HG03558 (cell line): Measurements from ENCODE around the gene ARV1.
"Not testable (repeated sequence)": the region's sequence is repeated elsewhere in the genome, so short reads cannot be mapped to it uniquely, and the experiment has no call there.

Experiments
- ATAC-seq: cut with Tn5 transposase; IDR thresholded peaks from one replicate; pipeline ENCODE4 v1.9.1; 2021; ENCODE audit warnings: moderate number of reproducible peaks; ENCODE audit not compliant: unreplicated experiment; ENCODE audit errors: extremely low read depth

The ARV1 gene

GRCh38 chr1:231016234-231016633, 37.3 kb downstream of the ARV1 start:
- no peak for ATAC-seq

DNA sequence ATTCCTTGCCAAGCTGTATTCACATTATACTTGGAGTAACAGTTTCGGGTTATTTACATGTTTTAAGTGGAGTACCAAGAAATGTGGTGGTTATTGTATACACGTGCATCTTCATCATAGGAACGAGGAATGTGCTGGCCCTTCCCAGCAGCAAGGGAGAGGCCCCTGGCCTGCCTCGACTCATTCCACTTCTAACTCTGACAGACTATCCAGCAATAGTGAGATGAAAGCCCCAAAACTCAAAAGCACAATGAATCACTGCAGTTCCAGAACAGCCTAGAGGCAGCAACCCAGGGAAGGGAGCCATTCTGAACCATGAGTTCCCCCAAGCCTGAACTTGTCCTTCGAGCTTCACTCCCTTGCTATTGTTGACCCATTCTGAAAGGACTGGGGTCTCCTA, 38.1 kb downstream of the ARV1 start:
- ATAC-seq = no peak

DNA sequence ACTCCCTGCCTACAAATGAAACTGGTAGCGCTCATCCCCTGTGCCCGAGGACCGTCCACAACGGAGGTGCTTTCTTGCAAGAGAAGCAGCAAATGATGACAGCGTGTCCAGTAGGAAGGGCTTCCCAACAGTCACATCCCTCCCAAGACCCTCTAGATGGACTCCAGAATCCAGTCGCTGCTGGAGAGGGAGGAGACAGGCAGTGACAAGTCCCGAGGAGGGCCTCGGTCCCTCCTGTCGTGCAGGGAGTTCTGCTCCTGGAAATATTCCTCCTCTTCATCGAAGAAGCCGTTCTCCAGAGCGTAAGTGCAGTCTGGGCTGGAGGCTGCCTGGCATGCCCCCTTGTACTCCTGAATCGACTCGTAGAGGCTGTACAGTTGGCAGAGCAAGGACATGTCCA, 40.8 kb downstream of the ARV1 start:
- ATAC-seq = no peak

DNA sequence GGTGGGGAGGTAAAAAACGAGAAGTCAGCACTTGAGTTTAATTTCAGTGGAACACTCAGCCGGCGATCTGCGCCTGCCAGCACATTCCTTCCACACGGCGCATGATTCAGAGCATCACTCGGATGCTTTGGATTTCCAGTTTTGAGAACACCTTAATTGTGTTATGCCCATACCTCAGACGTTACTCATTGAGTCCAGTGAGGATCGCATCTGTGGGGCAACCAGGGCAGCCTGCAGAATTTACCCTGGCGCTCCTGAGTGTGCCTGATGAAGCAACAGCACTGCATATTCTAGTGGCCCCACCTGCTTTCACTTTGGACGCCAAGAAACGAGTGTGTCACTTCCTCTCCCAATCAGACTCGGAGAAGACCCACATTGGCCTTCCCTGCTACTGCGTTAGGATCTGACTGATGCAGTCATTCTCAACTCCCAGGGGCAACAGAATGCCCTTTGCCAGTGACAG, 41.3 kb downstream of the ARV1 start:
- ATAC-seq = no peak

DNA sequence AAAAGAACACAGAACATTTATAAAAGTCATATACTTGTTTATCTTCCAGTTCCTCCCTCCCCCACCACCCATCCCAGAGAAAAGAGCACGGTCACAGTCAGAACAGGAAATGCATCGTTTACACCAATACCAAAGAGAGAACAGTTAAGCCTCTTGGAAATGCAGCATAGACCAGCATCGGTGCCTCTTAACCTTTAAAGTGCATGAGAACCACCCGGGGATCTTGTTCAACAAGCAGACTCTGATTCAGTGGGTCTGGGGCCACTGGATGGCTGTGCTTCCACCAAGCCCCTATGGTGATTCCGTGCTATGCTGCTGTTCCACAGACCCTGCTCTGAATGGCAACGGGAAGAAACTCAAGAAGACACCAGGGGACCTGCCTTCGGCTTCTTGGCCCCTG, 41.9 kb downstream of the ARV1 start:
- no peak for ATAC-seq

DNA sequence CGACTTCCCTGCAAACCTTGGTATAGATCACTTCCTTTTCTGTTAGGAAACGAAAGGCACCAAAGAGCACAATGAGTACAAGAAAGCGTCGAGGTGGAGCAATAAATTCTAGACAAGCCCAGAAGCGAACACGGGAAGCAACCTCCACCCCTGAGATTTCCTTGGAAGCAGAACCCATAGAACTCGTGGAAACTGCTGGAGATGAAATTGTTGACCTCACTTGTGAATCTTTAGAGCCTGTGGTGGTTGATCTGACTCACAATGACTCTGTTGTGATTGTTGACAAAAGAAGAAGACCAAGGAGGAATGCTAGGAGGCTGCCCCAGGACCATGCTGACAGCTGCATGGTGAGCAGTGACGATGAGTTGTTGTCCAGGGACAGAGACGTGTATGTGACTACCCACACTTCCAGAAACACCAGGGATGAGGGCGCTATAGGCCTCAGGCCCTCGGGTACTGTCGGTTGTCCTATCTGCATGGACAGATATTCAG, 42.7 kb downstream of the ARV1 start:
- ATAC-seq = no peak

DNA sequence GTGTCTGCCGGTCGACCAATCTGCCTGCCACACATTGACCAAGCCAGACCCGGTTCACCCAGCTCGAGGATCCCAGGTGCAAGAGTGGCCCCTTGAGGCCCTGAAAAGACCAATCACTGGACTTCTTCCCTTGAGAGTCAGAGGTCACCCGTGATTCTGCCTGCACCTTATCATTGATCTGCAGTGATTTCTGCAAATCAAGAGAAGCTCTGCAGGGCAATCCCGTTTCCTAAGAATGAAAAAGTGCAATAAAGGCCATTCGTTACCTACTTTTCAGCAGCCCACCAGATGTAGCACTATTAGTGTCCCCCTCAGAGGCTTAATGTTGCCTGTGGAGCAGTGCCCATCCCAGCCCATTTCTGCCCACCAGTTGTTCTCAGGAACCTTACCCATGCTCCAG, 43.6 kb downstream of the ARV1 start:
- ATAC-seq = not testable (repeated sequence)

GRCh38 chr1:231023150-231023549, 44.3 kb downstream of the ARV1 start:
- no peak for ATAC-seq

- ATAC-seq = no peak
These were observed 47.7 kb downstream of the ARV1 start for GRCh38 chr1:231026576-231026975.

DNA sequence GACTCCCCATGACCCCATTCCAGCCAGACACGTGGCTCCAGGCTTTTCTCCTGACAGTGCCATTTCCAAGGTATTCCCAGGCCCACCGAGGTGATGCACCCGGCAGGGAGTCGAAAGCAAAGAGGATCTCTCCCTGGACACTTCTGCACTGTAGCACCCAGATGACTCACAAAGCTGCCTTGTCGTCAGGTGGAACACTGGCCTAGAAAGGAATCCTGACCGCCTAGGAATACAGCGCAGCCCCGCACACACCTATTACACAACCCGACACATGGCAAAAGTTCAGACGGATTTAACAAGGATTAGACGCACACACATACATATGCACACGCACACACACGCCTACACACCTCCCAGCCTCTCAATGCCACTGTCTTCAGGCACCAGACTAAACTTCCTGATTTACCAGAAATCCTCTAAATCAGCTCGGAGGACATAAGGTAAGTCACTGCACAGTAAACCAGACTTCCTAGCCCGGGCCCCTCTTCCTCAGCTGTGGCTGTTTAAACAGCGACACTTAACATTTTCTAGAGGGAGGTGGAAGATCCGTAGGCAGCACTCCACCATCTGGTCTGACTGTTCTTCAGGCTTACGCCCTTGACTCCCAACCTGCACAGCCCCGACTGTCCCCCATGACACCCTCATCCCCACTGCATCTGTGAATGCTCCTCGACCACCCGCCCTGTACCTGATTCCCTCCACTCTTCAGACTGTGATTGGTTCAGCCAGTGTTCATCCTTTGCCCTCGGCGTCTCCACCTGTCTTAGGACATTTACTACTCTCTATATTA, 48.4 kb downstream of the ARV1 start:
- no peak for ATAC-seq

- ATAC-seq = no peak
These were observed 49.1 kb downstream of the ARV1 start for GRCh38 chr1:231027971-231028370.

DNA sequence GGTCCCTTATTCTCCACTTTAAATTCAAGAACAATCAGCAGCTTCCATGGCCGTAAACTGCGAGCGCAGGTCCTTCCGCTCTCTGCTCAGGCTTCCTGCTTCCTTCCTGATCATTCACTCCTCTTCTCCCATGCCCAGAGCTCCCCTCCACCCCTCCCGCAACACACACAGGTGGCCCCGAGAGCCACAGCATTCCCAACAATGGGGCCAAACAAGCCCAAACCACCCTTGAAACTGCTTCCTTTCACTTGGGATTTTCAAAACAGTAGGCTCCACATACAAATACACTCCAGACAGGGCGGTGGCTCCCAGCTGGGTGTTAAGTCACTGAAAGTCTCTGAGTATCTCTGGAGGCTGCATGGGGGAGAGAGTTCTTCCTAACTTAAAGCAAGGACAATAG, 49.8 kb downstream of the ARV1 start:
- ATAC-seq = no peak

- not testable (repeated sequence) for ATAC-seq
These were observed 50.4 kb downstream of the ARV1 start for GRCh38 chr1:231029247-231029646.

DNA sequence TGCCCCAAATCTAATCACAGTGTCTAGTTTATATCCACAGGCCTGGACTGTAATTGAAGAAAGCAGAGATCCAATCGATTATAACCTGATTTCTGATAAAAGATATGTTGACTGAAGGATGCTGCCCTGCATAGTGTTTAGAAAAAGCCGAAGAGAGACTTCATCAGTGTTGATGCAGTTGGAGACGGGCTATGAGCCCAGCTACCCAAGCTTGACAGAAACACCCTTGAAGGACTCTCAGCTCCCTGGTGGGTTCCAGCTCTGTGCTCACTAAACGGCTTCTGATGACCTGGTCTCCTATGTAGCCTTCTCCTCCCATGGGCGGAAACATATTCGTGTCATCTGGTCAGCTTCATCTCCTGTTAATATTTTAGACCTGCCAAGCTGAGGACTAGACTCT, 50.9 kb downstream of the ARV1 start:
- no peak for ATAC-seq

- ATAC-seq = no peak
These were observed 54.1 kb downstream of the ARV1 start for GRCh38 chr1:231032963-231033362.

DNA sequence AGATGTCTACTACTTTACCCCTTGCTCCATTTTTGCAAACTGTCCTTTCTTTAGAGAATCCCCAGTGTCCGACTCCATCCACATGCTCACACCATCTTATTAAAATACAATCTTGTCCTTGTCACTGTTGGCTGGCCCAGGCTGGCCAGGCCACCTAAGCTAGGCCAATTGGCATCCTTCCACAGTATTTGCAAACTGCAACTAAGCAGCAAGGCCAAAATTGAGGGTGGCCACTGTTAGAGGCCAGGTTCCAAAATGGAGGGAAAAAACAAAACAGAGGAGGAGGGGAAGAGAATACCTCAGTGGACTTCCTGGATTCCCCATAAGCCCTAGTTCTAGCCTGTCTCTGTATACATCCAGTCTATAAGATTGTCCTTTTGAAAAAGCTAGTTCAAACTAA, 56.9 kb downstream of the ARV1 start:
- no peak for ATAC-seq

DNA sequence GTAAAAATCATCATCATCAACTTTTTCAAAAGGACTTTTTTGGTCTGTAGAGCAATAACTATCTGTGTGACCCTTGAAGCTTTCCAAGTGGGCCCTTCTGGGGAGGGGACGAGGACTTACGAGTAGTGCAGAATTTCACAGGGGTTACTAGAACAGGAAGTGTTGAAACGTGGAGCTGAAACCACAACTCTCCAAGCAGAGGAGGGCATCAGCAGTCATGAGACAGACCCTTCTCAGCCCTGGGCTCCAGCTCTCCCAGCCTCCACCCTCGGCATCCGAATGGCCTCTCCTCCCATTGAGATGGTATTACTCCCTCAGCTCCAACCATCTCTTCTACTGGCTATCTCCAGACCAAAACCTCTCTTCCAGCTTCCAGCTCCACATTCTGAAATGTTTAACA, 57.5 kb downstream of the ARV1 start:
- ATAC-seq = no peak

GRCh38 chr1:231037585-231038517, 59.0 kb downstream of the ARV1 start:
- ATAC-seq = no peak

- ATAC-seq = no peak
These were observed 60.5 kb downstream of the ARV1 start for GRCh38 chr1:231039161-231040018.
